ENCODE data around the gene SPPL2B. TPM values are rescaled to one million over a fixed set of nuclear protein-coding genes. Genes with fewer than 3 reads are reported as not detected.
A peak's percentile ranks its signal among the peaks of the same experiment; 100 is the strongest.

The SPPL2B gene
- total RNA-seq, 1 donor from 2014 or later: 20.5 TPM

DNA sequence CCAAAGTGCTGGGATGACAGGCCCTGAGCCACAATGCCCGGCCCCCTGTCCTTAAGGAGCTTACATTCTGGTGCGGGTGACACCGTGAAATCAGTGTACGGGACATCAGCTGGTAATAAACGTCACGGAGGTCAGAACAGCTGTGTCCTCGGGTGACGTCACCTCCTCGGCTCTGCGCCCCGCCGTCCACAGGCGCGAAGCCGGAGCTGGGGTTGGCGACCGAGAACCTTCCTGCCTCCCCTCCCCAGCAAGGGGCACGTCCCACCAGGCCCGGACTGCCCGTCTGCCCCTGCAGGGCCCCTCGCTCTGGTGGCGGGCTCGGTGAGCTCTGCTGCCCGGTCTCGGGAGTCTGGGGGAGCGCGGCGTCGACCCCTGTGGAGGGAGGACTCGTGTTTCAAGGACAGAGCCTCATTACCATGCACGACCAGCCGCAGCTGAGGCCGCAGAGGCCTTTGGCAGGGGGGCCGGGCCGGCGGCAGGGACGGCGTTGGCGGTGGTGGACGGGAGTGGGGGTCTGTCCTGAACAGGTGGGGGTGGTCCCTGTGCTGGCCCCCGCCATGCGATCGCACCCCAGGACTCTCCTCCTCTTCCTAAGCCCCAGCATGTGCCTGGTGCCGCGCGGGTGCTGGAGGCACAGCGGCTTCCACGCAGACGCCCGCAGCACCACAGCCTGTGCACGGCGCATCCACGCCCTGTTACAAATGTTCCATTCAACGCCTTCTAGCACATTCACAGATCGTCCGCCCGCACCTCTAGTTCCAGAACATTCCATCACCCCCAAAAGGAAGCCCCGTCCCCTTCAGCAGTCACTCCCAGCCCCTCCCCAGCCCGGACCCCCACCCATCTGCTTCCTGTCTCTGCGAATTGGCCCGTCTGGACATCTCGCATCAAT is 25.9 kb upstream of the SPPL2B start:
- no peak for DNase-seq (ENCODE audit: low spot score)

DNA sequence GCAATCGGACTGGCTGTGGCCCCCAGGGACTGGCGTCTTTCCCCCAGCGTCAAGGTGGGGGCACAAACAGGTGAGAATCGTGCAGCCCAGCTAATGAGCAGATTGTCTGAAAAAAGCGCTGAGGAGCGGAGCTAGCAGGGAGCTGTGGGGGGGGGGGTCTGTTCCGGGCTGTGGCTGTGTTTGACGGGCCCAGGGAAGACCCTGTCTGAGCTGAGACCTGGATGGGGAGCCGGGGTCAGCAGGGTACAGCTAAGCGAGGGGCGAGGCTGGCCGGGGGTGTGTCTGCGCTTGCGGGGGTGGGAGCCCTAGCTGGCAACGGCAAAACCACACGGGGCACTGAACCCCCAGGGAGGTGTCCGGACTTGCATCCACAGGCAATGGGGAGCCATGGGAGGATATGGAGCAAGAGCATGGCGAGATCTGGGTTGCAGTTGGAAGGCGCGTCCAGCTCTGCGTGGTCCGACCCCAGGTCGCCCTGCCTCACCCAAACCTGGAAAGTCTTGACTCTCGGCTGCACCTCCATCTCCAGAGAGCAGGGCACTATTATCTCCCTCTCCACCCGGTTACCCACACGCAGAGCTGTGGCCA is 25.2 kb upstream of the SPPL2B start:
- DNase-seq (ENCODE audit: low spot score): no peak

DNA sequence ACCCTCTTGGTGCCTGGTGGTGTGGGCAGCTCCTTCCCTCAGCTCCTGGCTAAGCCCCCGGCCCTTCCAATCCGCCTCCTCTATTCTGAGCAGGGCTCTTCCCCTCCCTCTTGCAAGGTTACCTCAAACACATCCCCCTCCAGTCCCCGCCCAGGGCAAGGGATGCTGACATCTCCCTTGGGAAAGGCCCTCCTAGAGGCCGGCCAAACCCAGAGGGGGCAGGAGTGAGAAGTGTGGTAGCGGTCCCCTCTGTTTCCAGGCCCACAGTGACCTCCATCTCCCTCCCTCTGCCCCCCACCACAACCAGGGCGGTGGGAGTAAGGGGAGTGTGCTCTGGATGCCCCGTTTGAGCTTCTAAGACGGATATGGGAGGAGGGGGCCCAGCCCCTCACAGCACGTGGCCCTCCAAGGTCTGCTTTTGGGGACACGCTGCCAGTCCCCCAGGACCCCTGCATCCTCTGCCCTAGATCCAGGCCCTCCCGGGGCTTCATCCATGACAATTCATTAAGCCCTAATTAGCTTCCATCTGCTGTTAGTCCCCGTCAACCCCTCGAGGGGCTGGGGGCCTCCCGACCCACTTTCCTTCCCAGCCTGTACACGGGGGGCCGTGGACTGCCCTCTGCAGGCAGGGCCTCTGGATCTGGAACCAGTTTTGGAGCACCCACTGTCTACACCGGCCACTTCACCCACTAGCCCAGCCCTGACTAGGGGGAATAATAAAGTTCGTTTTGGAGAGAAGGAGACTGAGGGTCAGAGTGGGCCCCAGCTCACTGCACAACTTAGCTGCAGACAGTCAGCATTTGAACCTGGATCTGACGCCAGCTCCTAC is 22.8 kb upstream of the SPPL2B start:
- no peak for DNase-seq (ENCODE audit: low spot score)

DNA sequence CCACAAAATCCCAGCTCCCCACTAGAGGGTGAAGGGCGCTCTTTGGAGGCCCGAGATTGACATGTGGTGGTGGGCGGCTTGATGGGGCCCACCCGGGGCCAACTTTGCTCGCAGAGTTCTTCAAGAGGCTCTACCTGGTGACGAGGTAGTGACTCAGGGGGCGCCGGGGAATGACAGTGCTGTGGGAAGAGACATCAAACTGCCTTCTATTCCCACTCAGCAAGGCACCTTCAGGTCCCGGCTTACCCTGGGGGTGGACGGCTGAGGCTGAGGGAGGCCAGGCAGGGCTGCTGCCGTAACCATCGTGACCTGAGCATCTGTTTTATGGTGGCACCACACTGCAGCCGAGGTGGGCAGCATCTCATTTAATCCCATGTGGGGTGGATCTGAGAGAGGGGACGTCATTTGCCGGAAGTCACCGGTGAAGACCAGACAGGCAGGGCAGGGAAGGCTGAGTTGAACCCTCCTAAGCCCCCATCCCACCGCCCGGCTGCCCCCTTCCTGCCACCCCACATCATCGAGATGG is 22.1 kb upstream of the SPPL2B start:
- no peak for DNase-seq (ENCODE audit: low spot score)

DNA sequence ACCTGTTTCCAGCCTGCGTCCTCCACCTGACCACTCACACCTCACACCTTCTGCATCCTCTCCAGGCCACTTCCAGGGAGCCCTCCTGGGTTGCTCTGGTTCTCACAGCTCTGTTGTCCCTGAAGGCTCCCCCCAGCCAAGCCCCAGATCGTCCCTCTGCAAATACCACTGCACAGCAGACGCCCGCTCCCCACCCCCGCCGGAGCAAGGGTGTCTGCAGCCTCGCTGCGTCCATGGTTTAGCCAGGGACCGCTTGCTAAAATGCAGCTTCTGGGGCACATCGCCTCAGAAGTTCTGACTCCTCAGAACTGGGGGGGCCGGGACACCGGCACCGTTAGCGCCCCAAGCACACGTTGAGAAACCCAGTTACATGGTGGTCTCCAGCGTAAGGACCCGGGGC is 21.5 kb upstream of the SPPL2B start:
- no peak for DNase-seq (ENCODE audit: low spot score)

DNA sequence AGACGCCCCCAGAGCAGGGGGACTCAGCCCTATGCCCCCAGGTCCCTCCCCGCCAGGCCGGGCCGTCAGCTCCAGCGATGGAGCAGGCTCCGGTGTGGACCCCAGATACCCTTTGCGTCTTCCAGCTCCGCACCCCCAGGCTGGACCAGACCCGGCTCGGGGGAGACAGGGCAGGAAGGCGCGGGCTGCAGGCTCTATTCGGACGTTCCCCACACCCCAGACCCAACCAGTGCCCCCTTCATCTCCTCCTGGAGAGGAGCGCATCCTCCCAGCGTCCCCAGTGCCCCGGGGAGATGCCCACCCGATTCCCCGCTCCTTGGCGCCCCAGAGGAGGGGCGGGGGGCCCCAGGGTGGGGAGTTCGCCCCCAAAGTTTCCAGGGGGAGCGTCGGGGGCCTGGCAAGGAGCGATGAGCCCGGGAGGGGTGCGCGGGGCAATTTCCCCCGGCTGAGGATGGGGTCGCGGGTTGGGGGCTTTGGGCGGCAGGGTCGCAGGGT is 20.9 kb upstream of the SPPL2B start:
- no peak for DNase-seq (ENCODE audit: low spot score)

DNA sequence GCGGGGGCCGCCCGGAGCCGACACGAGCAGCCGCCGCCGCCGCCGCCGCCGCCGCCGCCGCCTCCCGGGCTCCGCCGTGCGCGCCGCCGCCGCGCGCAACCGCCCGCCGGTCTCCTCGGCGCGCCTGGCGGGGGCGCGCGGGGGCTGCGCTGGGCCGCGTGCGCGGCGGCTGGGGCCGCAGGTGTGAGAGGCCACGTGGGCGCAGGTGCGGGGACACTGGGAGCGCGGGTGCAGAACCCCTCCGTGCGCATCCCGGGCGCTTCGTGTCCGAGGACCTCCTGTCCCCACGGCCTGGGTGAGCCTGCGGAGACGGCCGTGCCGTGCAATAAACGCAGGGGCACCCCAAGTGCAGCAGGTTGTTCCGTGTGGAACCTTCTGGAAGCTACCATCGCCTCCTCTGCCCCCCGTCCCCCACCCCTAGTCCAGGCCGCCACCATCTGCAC is 20.3 kb upstream of the SPPL2B start, which contains the start of gene LINGO3:
TSS of gene LINGO3 (minus strand) at position 41 of the 443 bp plus-strand sequence. CDS start 16,378 bp downstream, outside the sequence.
- DNase-seq (ENCODE audit: low spot score): no peak

DNA sequence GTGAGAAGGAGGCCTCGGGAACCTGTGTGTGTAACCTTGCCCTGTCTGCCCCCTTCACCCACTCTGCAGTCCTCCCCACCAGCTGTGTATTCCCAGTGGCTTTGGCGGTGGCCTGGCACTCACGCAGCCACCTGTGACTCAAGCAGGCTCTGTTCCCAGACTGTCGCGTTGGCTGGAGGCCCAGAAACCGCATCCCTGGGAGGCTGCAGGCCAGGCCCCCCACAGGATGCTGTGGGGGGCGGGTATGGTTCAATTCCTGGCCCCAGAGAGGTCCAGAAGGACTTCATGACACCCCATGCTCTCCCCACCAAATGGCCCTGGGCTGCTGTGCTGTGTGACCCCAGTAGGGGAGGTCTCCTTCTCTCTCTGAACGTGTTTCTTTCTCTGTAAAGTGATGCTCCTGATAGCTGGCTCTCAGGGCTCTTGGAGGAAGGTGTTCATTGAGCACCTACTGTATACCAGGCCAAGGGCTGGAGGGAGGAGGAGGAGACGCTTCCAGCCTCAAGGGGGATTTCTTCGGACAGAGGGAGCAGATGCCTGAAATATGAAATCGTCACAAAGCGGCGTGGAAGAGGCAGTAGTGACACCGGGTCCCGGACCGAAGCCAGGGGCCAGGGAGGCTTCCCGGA is 18.6 kb upstream of the SPPL2B start:
- DNase-seq (ENCODE audit: low spot score): no peak

DNA sequence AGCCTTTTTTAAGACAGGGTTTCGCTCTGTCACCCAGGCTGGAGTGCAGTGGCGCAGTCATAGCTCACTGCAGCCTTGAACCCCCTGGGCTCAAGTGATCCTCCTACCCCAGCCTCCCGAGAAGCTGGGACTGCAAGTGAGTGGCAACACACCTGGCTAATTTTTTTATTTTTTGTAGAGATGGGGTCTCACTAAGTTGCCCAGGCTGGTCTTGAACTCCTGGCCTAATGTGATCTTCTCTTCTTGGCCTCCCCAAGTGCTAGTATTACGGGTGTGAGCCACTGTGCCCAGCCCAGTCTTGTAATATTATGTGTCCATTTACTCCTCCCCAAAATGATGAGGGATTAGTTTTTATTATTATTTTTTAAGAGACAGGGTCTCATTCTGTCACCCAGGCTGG is 17.4 kb upstream of the SPPL2B start:
- DNase-seq (ENCODE audit: low spot score): no peak

DNA sequence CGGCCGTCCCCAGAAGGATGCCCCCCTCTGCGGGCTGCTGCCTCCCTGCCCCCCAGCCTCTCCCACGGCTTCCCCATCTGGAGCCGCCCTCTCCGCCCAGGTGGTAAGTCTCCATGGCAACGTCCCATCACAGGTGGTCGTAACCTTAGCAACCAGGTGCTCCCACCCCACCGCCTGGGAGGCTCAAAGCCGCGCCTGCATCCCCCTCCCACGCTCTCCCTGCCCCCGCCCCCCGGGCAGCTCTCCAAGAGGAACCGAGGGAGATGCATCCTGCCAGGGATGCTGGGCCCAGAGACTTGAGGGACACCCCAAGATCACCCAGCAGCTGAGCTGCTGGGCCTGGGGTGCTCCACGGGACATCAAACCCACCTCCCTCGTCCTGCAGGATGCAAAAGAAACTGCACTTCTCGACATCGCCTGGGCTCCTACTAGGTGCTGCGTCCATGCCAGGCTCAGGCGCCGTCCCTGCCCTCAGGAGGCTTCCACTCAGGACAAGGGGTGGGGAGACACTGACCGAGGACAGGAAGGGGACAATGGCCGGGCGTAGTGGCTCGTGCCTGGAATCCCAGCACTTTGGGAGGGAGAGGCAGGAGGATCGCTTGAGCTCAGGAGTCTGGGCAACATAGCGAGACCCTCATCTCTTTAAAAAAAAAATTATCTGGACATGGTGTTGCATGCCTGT is 15.5 kb upstream of the SPPL2B start:
- DNase-seq (ENCODE audit: low spot score): no peak

DNA sequence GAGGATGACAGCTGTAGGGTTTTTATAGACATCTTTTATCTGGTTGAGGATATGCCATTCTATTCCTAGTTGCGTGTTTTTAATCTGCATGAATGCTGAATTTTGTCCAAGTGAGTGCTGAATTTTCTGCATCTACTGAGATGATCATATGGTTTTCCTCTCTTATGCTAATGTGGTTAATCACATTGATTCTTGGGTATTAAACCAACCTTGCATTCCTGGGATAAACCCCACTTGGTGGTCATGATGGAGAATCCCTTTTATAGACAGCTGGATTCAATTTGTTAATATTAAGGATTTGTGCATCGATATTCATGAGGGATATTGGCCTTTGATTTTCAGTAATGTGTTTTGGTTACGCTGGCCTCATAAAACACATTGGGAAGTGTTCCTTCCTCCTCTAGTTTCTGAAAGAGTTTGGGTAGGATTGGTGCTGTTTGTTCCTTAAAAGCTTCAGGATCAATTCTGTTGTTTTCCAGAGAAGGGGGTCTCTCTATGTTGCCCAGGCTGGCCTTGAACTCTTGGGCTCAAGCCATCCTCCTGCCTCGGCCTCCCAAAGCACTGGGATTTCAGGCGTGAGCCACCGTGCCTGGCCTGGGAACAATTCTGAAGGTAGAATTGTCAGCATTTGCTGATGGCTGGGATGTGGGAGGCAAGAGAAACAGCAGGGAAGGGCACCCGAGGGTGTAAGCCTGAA is 13.2 kb upstream of the SPPL2B start:
- DNase-seq (ENCODE audit: low spot score): no peak

DNA sequence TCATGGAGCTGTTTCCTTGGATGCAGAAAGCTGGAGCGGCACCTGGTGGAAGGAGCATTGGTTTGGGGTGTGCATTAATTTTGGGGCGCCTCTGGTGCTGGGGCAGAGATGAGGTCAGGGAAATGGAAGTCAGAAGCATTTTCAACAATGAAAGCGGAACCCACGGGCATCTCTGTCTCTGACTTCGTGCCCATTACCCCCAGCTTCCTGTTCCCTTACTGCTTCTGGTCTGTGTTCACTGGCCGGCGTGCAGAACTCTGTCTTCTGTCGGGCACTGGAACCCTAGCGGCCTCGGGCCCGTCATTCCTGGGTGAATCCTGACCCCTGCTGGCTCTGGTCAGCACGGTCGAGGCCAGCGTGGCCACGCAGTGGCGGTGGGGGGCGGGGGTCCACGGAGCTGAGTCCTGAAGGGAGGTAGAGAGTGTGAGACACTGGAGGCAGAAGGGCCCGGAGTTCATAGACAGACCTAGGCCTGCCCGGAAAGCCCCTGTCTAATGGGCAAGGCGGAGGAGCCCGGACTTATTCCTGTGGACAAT is 12.6 kb upstream of the SPPL2B start:
- DNase-seq (ENCODE audit: low spot score): peak; percentile 77

DNA sequence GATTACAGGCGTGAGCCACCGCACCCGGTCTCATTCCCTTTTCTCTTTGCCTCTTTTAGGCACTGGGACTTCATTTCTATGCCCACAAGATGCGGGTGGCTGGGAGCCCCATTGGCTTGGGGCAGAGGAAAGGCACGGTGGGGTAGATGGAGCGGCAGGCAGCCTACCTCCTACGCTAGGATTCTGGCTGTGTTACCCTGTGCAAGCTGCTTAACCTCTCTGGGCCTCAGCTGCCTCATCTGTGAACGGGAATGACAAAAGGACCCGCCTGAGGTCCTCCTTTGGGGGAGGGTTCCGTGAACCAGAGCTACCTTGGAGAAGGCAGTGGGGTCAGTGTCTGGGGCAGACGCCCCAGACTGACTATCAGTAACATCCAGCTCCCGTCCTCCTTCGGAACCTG is 11.2 kb upstream of the SPPL2B start:
- DNase-seq (ENCODE audit: low spot score): no peak

DNA sequence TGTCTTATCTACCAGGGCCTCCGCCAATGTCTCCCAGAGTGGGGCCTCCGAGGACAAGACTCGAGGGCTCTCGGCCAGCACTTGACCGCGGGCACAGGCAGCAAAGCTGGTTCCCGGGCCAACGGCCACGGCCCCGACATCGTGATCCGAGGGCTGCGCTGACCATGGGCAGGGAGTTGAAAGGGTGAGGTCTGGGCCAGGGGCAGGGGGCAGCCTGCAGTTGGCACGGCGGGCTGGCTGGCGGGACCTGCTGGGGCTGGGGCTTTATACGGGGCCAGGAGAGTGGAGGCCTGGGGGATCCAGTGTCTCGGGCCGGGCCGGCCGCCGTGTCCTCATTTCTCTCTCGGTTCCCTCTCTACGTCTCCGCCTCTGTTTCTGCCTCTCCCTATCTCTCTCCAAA is 10.7 kb upstream of the SPPL2B start:
- no peak for DNase-seq (ENCODE audit: low spot score)

DNA sequence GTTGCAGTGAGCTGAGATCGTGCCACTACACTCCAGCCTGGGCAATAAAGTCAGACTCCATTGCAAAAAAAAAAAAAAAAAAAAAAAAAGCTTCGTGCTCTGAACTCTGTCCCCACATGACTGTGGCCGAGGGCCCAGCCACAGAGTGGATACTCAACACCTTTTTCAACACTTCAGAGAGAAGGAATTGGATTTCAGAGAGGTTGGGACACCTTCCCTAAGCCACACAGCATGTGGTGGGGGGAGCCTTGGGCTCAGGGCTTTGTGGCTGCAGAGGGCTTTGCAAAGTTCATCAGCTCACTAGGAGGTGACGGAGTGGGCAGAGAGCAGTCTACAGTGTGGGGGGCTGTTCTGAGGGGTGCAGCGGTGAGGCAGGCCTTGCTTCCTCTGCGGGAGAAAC is 9.6 kb upstream of the SPPL2B start:
- no peak for DNase-seq (ENCODE audit: low spot score)

DNA sequence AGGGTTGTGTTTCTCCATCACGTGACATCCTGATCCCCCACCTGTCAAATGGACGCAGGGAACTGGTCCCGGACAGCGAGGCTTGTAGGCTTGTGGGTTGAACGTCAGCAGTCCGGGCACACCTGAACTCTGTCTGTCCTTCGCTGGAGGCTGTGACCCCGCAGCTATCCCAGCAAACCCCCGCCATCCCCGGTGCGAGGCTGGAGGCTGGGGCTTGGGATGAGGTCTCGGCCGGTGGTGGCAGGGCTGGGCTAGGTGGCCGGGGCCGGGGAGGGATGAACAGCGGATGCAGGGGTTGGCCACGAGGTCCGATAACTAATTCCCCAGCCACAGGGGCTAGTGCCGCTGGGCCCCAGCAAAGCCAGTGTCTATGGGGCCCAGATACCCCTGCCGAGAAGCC is 8.9 kb upstream of the SPPL2B start:
- no peak for DNase-seq (ENCODE audit: low spot score)

DNA sequence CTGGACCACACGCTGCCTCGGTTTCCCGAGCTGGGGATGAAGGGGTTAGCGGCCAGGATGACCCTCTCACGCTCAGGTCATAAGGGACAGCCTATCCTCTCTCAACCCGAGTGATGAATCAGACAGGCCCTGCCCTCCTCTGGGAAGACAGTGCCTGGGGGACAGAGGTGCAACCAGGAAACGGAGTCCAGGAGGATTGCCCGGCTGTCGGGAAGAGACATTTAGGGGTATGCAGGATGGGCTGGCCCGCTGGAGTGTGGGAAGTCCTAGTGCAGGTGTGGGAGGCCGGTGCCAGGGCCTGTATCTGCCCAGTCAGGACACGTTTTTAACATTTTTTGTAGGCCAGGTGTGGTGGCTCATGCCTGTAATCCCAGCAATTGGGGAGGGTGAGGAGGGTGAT is 8.4 kb upstream of the SPPL2B start:
- no peak for DNase-seq (ENCODE audit: low spot score)

DNA sequence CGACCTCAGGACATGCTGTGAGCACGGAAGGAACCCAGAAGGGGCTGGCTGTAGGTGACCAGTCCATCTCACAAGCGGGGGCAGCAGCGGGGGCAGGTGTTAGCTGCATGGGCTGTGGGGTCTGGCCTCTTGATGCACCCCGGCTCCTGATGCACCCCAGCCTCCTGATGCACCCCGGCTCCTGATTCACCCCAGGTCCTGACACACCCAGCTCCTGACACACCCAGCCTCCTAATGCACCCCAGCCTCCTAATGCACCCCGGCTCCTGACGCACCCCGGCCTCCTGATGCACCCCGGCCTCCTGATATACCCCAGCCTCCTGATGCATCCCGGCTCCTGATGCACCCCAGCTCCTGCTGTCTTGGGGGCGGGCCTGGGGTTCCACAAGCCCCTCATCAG is 7.5 kb upstream of the SPPL2B start:
- no peak for DNase-seq (ENCODE audit: low spot score)

DNA sequence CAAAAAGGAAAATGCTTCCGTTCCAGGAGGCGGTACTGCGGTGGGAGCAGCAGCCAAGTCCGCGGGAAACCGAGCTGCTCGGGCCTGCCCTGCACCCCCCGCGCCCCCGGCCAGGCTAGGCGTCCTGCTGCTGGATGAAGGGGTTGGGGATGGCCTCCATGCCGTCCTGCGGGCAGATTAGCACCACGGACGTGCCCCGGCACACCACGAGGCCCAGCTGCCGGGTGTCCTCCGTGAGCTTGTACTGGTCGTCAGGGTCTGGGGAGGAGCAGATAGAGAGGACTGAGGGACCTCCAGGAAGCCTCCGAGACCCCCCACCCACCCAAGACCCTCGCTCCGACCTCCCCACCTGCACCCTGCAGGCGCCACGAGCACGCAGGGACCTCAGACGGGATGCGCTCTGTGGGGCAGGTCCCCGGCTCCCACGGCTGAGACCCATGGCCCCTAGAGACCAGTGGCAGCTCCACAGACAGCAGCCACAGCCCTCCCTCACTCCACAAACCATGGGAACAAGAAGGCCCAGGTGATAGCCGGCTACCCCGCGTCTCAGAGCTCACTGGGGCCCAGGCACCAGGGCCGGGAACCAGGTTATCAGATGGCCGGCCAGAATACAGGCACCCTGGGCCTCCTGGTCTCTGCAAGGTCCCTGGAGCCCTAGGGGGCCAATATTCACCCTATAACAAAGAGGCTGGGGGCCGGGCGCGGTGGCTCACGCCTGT is 6.8 kb upstream of the SPPL2B start:
- no peak for DNase-seq (ENCODE audit: low spot score)

All from umbilical cord (tissue), 2 donors.